RWPE2 (cell line): ENCODE measurements around the gene MCOLN1.
A peak's percentile ranks its signal among the peaks of the same experiment; 100 is the strongest.

Experiments used
- ATAC-seq: fragments of 200-7000 bp; cut with Tn5 transposase; 3 replicates; pipeline ENCODE4 v1.9.1; 2021; ENCODE audit warnings: low read depth
- DNase-seq: peaks from one replicate; pipeline ENCODE4 v3.0.0-alpha.2; 2020; ENCODE audit warnings: low spot score
- H3K27ac ChIP-seq: fragments of 450-650 bp; 2 replicates; pipeline ENCODE4 v1.5.1; 2017; ENCODE audit warnings: mild to moderate bottlenecking; ENCODE audit not compliant: poor library complexity, severe bottlenecking
- H3K27me3 ChIP-seq: fragments of 250-450 bp; sonication (Bioruptor Pico); 2 replicates; pipeline ENCODE4 v1.5.1; 2021; ENCODE audit warnings: mild to moderate bottlenecking, moderate library complexity; ENCODE audit not compliant: insufficient read depth, poor library complexity, severe bottlenecking
- H3K36me3 ChIP-seq: fragments of 250-450 bp; sonication (Bioruptor Pico); 2 replicates; pipeline ENCODE4 v1.5.1; 2020; ENCODE audit warnings: low read depth, mild to moderate bottlenecking, moderate library complexity
- H3K4me1 ChIP-seq: fragments of 250-450 bp; sonication (Bioruptor Pico); 2 replicates; pipeline ENCODE4 v1.5.1; 2021; ENCODE audit warnings: mild to moderate bottlenecking, moderate library complexity; ENCODE audit not compliant: insufficient read depth, poor library complexity, severe bottlenecking
- H3K4me3 ChIP-seq: fragments of 250-450 bp; sonication (Bioruptor Pico); 2 replicates; pipeline ENCODE4 v1.5.1; 2021; ENCODE audit warnings: mild to moderate bottlenecking, moderate library complexity; ENCODE audit not compliant: severe bottlenecking
- H3K9me3 ChIP-seq: fragments of 250-450 bp; sonication (Bioruptor Pico); 2 replicates; pipeline ENCODE4 v1.5.1; 2021; ENCODE audit warnings: mild to moderate bottlenecking, moderate library complexity; ENCODE audit not compliant: severe bottlenecking
- TF ChIP-seq, protein P1 (sequence below): fragments of 450-650 bp; IDR thresholded peaks from one replicate; pipeline ENCODE4 v1.5.1; 2017; ENCODE audit warnings: mild to moderate bottlenecking, moderate library complexity; ENCODE audit not compliant: poor library complexity, severe bottlenecking

The MCOLN1 gene

DNA sequence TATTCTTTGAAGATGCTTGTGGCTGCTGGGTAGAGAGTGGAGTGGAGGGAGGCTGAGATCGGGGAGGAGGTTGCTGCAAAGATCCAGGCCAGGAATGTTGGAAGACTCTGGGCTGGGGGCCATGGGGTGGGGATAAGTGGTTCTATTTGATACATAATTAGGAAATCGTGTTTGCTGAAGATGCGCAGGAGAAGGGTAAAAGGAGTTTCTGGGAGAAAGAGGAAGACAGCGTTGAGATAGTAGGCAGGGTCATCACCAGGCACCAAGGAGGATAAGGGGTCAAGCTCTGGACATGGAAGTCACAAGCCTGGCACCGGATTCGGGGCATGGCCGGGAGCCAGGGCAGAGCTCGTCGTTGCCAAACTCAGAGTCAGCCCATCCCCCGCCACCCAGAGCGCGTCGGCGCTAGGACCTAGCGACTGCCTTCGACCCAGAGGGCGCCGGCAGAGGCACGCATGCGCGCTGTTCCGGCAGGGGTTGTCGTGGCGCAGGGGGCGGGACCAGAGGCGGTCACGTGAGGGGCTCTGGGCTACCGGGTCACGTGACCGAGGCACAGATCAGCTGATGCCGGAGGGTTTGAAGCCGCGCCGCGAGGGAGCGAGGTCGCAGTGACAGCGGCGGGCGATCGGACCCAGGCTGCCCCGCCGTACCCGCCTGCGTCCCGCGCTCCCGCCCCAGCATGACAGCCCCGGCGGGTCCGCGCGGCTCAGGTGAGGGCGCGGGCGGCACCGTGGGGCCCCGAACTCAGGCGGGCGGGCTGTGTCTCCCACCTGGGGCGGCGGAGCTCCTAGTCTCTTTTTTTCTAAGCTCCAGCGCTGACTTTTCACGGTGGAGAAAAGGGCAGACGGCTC is at the start of gene MCOLN1:
TSS of gene MCOLN1 (plus strand) at position 553 of the 851 bp plus-strand sequence. CDS start at position 680, 127 bp downstream.
- H3K9me3 ChIP-seq, result no peaks in the 10 kb centered on the region
- peak within 1 kb of the TSS; percentile 18 for H3K27ac ChIP-seq
- peak; percentile 98 for DNase-seq
- H3K27me3 ChIP-seq, result no peaks in the 10 kb centered on the region
- peak; percentile 75 for ATAC-seq
- H3K36me3 ChIP-seq, result peaks cover 4% of the 10 kb centered on the region; the same call in 1 of the 2 replicates
- H3K4me1 ChIP-seq, result no peaks in the 10 kb centered on the region
- TF ChIP-seq, protein P1, sequence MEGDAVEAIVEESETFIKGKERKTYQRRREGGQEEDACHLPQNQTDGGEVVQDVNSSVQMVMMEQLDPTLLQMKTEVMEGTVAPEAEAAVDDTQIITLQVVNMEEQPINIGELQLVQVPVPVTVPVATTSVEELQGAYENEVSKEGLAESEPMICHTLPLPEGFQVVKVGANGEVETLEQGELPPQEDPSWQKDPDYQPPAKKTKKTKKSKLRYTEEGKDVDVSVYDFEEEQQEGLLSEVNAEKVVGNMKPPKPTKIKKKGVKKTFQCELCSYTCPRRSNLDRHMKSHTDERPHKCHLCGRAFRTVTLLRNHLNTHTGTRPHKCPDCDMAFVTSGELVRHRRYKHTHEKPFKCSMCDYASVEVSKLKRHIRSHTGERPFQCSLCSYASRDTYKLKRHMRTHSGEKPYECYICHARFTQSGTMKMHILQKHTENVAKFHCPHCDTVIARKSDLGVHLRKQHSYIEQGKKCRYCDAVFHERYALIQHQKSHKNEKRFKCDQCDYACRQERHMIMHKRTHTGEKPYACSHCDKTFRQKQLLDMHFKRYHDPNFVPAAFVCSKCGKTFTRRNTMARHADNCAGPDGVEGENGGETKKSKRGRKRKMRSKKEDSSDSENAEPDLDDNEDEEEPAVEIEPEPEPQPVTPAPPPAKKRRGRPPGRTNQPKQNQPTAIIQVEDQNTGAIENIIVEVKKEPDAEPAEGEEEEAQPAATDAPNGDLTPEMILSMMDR, result no peak
- peak within 1 kb of the TSS; percentile 67 for H3K4me3 ChIP-seq

DNA sequence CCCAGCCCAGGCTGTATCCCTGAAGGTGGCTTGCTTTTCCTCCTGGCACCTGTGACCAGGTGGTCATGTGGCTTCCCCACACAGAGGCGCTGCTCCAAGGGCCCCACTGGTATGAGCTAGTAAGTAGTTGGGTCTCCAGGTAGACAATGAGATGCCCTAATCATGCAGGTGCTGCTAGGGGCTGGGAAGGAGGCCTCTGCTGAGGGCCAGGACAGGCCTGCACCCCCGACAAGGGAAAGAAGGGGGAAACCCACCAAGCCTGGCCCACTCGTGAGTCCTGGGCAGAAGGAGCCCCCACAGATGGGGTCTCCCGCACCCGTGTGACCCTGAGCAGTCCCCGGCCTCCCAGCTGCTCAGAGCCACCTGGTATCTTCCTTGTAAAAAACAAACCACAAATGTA is 46.8 kb upstream of the MCOLN1 start:
- no peak for ATAC-seq
- Histone ChIP-seq H3K4me3 (no peak overlapping the region), H3K27ac (peak overlapping the region; percentile 31), H3K4me1 (peaks cover 11% of the 10 kb centered on the region), H3K36me3 (peaks cover 15% of the 10 kb centered on the region), H3K9me3 (no peaks in the 10 kb centered on the region), H3K27me3 (no peaks in the 10 kb centered on the region)
- no peak for DNase-seq
- TF ChIP-seq, protein P1, result no peak

DNA sequence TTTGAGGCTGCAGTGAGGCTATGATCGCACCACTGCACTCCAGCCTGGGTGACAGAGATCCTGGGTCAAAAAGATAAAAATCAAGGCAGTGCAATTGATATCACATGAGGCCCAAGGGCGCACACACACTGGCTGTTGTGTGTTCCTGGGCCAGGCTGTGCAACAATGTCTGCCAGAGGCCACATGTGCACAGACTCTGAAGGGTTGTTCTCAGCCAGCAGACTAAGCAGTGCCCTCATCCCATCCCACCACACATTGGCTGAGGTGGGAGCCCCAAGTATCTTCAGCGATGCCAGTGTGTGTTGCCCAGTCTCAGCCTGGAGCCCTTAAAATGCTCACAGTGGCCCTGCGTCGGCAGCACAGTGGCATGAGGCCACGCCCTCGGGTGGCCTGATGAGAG is 46.2 kb upstream of the MCOLN1 start:
- Histone ChIP-seq H3K27me3 (no peaks in the 10 kb centered on the region), H3K4me1 (peaks cover 11% of the 10 kb centered on the region), H3K36me3 (peaks cover 9% of the 10 kb centered on the region), H3K4me3 (no peak overlapping the region), H3K27ac (peak overlapping the region; percentile 31), H3K9me3 (no peaks in the 10 kb centered on the region)
- no peak for DNase-seq
- no peak for ATAC-seq
- TF ChIP-seq, protein P1, result no peak

DNA sequence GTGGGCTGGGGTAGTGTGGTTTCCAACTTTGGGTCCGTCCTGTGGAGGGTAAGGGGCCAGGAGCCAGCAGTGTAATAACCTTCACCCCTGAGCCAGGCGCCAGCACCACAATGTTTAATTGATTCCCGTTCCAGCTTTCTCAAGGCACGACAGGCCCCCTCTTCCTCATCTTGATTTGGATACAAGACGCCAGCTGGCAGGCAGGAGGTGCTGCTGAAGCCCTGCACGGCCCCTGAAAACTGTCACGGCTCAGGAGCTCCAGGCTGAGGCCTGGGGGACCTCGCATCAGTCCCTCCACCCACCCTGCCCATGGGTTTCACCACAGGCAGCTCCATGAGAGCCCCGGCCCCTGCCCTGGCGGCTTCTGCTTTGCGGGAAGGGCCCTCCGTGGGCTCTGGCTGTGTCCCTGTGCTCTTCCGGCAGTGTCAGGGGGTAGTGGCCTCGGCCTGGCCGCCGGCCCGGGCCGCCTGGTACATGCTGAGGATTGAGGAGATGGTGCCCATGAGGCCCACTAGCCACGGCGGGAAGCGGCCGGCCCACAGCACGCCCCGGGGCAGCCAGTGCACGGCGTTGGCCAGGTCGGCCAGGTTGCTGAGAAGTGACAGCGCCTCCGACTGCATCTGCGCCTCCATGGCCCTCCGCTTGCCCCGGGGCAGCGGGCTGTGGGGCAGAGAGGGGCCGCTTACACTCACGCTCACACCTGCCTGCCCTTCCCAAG is 45.5 kb upstream of the MCOLN1 start:
- ATAC-seq (no peak), DNase-seq (no peak)
- Histone ChIP-seq H3K27ac (no peak overlapping the region), H3K36me3 (peaks cover 6% of the 10 kb centered on the region), H3K4me1 (peaks cover 11% of the 10 kb centered on the region), H3K4me3 (no peak overlapping the region), H3K9me3 (no peaks in the 10 kb centered on the region), H3K27me3 (no peaks in the 10 kb centered on the region)
- TF ChIP-seq, protein P1, result no peak
